Central memory CD4-positive, alpha-beta T cell (primary cell): ENCODE results near the gene DNAJC16.
A peak's percentile ranks its signal among the peaks of the same experiment; 100 is the strongest.
"Not testable (repeated sequence)": the region's sequence is repeated elsewhere in the genome, so short reads cannot be mapped to it uniquely, and the experiment has no call there.

Experiments
- DNase-seq: peaks from one replicate; pipeline ENCODE4 v3.0.0; 2022
- total RNA-seq, 3 experiments: gene quantifications; one replicate each; lab custom pipeline; 2026; lab: John Stamatoyannopoulos, UW

Gene DNAJC16
- total RNA-seq, result 37.8 to 56.2 (median 41.9) reads per million in 3 experiments

DNA sequence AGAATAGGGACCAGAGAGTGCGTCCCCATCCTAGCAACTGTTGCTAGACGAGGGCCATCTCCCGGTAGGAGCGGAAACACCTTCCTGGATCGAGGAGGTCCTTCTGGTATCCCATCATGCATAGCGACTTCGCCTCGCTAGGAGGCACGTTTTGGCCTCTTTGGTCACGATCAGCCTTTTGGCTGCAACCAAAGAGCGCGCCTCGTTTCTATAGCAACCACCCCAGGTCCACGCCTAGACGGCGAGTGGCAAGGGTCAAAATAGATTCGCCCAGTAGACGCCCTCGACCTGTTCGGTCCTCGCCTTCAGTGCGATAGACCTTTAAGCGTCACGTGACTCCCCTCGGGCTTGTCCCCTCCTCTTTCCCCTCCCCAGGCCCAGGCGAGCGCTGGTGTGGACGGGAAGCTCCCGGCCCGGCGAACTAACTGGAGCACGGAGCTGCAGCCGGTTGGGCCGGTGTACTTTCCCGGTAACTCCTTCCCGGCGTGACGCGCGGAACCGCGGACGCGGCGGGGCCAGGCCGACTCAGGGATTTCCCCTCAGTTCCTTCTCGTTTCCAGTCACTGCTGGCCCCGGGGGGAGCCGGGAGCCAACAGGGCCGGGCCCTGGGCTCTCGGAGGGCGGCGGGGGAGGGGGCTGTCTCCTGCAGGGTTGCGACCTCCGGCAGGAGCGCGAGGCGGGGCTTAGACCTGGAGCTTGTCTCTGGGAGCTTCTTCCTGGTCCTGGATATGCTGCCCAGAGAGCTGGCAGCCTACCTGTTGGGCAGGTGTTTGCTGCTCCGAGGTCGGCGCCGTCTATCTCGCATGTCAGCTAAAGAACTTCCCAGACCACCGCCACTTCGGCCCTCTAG lies at the start of gene DNAJC16:
Gene DNAJC16 (plus strand): TSS at position 359 of the 850 bp plus-strand sequence. CDS start 2,258 bp downstream, outside the sequence.
- DNase-seq, result peak; percentile 98

DNA sequence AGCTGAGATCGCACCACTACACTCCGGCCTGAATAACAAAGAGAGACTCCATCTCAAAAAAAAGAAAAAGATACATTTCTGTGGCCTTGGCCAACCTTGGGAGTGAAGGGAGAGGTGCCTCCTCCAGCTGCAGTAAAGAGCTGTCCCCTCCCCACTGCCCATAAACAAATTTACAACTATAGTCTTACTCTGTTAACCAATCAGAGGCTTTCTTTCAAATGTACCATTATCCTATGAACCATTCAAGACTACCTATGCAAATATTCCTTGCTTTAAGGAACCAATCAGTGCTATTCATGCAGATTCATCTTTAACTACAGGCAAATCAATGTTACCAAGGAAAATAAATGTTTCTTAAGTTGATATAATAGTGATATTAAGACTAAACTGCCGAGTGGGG lies 49.7 kb upstream of the DNAJC16 start:
- DNase-seq, result no peak

DNA sequence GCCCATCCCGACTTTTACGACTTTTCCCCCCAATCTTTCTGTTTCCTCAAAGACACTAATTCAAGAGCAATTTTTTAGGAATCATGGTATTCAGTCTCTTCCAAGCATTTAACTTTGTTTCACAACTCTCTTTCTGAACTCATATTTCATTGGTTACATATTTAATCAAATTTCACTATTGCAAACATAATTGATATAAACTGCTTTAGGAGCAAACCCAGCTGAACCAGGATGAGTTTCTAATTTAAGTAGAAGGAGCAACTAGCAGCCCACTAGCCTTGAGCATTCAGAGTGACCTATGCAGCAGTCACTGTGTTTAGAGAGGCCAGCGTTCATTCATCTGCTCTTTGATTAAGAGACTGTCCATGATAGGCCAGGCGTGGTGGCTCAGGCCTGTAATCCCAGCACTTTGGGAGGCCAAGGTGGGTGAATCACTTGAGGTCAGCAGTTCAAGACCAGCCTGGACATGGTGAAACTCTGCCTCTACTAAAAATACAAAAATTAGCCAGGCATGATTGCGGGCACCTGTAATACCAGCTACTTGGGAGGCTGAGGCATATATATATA lies 48.9 kb upstream of the DNAJC16 start:
- DNase-seq, result no peak

DNA sequence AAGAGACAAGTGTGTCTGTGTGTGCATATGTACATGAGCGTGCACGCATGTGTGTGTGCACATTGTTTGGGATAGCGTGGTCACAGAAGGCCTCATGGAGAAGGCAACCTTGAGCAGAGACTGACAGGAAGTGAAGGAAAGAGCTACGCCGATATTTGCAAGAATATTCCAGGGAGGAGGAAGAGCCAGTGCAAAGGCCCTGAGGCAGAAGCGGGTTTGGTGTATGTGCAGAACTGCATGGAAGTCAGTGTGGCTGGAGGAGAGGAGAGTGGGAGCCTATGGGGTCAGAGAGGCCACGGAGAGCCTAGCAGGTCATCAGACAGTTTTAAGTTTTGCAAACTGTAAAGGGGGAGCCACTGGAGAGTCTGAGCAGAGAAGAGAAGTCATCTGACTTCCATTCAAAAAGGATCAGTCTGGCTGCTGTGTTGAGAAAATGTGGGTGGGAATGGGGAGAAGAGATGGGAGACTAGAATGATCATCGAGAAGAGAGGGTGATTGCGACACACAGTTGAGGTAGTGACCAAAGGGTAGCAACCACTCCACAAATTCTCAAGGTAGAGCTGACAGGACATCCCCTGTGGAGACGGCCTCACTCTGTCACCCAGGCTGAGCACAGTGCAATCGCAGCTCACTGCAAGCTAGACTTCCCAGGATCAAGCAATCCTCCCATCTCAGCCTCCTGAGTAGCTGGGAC lies 46.8 kb upstream of the DNAJC16 start:
- no peak for DNase-seq

DNA sequence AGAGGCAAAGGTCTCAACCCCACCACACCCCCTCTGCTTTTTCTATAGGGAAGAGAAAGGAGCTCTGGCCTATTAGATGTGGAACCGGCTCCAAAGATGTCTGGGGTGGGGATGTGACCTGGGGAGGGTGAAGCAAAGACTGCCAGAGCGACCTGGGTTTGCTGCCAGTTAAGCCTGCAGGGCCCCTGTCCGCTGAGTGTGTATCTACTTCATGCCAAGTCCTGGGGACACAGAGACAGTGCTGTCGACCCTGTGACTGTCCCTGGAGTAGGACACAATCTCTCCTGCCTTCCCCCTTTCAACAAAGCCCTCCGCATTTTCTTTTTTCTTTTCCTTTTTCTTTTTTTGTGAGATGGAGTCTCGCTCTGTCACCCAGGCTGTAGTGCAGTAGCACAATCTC lies 44.2 kb upstream of the DNAJC16 start:
- DNase-seq, result not testable (repeated sequence)

DNA sequence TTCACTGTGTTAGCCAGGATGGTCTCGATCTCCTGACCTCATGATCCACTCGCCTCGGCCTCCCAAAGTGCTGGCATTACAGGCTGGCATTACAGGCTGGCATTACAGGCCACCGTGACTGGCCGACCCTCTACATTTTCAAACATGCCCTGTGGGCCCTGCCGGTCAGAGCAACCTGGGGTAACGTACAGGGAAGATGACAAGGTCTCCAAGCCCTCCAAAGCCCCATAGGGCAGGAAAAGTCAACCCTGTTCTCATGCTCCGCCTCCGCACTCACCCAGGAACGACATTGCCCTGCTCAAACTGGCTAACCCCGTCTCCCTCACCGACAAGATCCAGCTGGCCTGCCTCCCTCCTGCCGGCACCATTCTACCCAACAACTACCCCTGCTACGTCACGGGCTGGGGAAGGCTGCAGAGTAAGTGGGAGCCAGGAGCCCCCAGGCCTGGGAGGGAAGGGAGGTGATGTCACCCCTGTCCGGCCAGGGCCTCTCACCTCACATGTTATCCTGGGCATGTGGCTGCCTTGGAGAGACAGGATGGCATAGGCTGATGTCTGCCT lies 43.6 kb upstream of the DNAJC16 start:
- not testable (repeated sequence) for DNase-seq

DNA sequence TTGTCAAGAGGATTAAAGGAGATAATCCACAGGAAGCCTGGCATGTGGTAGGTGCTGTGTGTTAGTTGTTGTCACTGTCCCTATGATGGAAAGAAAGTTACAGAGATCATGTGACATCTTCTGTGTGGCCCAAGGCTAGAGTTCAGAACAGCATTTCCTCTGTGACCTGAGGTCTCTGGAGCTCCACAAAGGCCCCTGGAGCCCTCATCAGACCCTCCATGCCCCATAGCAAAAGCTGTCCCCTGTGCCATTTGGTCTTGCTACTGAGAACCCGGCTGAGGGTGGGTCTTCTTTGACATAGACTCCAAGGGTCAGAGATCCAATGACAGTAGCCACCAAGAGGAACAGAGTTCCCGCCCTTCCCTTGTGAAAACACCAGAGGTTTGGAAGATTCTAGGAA lies 42.7 kb upstream of the DNAJC16 start:
- no peak for DNase-seq

DNA sequence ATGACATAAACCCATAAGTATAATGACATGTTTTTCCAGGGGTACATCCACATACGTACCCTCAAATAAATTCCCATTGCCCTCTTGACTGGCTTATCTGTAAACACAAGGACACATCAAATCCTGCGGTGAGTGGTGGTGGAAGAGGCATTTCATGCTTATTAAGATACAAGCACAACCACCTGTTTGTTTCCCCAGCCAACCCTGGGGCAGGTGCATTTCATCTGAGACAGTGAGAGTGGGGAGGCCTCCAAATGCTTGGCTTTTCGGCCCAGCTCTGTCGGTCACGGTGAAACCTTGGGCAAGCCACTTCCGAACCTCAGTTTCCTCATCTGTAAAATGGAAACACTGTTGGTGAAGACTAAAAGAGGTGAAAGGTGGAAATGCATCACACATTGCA lies 42.2 kb upstream of the DNAJC16 start:
- not testable (repeated sequence) for DNase-seq

DNA sequence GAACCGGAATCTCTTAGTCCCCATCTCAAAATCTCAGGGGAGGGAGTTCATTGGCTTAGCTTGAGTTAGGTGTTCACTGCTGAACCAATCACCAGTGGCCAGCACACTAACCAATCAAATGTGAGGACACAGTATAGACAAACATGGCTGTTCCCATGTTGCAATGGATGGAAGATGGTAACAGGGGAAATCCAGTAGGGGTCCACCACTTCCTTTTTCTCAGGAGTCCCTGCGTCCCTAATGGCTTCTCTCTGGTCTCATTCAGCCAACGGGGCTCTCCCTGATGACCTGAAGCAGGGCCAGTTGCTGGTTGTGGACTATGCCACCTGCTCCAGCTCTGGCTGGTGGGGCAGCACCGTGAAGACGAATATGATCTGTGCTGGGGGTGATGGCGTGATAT lies 41.0 kb upstream of the DNAJC16 start:
- DNase-seq, result no peak

DNA sequence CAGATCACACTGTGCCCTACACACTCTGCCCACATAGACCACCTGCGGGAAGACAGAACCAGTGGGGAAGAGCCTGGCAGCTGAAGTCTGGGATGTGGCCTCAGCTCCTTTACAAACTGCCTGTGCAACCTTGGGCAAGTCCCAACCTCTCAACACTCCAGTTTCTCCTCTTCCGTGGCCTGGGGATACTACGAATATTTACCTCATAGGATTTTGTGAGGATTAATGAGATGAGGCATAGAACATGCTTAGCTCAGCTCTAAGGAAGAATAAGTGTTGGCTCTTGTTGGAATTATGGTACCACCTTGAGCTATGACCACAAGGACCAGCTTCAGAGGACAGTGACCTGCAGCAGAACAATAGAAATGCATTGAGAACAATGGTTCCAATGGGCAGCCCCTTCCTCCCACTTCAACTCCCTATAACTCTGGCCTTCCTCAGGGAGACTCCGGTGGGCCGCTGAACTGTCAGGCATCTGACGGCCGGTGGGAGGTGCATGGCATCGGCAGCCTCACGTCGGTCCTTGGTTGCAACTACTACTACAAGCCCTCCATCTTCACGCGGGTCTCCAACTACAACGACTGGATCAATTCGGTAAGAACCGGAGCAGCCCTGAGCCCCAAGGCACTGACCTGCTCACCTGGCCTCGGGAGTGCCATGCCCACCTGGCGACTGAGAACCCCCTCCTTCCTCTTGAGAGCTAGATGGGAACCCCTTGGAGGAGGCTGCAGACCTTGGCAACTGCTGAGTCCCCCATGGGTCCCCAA lies 39.6 kb upstream of the DNAJC16 start:
- DNase-seq, result not testable (repeated sequence)

DNA sequence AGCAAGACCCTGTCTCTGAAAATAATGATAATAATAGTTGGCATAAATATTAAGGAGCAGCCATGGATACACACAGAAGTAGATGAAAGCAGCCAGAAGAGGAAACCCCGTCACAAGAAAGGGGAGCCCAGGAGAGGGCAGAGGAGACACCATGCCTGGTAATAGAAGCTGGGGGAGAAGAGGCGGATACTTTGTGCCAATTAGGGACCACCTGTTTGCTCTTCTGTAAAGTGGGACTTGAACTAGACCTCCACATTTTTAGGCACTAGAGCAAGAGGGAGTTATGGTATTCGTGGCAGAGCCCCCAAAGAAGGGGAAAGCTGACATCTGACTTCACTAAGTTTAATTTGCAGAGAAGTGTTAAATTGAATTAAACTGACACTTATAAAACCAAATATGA lies 38.3 kb upstream of the DNAJC16 start:
- DNase-seq, result no peak

DNA sequence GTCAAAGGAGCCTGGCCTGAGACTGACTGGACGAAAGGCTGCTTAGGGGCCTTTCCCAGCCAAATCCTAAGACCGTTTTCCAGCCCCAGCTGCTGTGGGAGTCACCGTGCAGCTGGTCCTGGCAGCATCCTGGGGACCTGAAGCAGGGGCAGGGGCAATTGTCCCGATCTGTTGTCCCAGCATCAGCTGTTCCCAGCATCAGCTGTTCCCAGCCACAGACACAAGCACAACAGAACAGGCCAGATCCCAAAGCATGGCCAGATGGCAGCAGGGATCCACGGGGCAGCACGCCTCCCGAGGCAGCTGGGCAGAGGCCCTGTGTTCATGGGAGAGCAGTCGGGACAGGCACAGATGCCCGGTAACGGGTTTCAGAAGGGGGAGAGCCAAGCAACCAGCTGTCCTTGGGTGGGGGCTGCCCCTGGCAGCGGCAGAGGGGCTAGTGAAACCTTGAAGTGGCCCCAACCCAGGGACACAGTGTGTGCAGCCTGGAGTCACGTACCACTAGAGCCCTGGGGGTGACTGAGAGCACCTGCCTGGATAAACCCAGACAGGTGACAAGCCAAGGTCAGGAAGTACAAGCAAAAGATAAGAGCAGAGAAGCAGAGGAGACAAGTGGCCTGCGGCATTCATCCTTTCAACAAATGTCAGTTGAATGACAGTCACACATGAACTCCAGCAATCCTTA lies 37.5 kb upstream of the DNAJC16 start:
- no peak for DNase-seq

DNA sequence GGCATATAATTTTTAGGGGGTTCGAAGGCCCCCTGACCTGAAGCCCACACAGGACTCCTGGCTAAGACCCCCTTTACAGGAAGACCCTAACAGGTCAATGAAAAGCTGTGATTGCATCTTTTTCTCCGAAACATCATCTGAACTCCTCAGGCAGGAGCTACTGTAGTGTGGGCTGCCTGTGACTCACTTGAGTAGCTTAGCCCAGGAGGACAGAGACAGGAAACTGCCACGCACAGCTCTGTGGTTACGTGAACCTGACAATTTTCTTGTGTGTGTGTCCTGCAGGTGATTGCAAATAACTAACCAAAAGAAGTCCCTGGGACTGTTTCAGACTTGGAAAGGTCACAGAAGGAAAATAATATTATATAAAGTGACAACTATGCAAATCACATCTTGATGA lies 35.6 kb upstream of the DNAJC16 start:
- not testable (repeated sequence) for DNase-seq

DNA sequence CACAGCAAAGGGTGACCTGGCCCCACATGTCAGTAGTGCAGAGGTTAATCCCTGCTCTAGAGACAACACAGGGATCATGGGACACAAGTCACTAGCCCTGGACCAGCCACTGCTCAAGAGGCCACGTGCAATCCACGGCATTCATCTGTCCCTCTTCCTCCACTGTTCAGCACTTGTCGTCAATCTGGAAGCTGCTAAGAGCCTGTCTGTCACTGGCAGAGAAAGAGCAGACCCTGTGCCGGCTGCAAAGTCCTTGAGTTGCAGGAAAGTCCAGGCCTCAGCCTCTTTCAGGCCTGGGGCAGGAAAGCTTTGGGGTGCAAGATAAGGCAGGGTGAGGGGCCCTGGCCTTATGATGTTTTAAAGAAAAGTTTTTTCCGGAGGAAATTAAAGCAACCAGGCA lies 34.1 kb upstream of the DNAJC16 start:
- DNase-seq, result no peak

DNA sequence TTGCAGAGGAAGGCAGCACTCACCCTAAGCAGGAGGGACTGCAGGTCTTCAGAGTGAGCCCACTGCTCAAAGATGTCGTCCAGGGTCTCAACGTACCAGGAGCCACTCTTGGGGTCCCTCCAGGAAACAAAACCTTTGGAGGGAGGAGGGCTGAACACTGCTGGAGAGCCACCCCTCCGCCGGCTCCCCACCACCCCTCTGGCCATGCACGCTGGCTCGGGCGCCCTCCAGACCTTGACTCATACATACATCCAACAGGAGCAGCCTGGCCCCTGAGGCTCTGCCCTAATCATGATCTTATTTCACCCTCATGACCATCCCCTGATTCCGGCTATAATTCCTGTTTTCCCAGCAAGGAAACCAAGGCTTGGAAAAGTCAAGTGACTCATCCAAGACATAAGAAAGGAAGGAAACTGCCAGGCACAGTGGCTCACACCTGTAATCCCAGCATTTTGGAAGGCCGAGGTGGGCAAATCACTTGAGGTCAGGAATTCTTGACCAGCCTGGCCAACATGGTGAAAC lies 32.7 kb upstream of the DNAJC16 start:
- DNase-seq, result no peak

DNA sequence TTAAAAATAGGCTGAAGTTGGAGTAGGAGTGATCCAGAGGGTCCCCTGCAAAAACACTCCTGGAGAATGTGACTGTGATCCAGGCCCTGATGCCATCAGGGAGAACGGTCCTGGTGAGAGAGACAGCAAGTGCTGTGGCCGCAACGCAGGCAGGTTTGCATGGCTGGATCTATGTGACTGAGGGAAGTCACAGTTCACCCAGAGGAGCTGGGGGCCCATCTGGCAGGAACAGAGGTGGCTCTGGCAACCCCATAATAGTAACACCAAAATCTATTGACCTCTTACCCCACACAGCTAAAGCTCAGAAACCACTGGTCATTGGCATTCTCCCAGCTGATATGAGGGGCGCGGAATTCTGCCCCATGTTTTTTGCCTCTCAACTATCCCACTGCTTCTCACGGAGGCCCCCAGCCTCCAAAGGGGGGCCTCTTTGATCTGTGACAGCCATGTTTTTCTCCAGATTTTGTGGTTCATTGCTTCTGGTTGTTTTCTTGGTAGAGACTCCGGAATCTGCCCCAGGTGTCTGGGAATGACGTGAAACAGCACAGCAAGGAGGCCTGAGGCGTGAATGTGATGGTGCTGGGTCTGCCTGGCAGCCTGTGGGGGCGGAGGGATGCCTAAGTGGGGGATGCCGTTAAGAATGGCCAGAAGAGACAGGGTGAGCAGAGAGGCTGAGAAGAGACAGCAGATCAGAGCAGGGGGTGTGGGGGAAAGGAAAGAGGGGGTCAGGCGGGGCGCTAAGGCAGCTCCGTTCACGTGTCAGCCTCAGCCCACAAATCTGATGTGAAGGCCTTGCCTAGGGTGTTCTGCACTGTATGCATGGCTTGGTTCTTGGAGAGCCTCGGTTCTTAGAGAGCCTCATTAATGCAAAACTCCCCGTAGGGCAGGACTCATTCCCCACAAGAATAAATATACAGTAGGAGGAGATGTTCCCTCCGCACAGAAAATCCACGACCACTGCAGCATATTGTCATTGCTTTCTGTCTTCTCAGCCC lies 26.2 kb upstream of the DNAJC16 start:
- DNase-seq, result no peak

DNA sequence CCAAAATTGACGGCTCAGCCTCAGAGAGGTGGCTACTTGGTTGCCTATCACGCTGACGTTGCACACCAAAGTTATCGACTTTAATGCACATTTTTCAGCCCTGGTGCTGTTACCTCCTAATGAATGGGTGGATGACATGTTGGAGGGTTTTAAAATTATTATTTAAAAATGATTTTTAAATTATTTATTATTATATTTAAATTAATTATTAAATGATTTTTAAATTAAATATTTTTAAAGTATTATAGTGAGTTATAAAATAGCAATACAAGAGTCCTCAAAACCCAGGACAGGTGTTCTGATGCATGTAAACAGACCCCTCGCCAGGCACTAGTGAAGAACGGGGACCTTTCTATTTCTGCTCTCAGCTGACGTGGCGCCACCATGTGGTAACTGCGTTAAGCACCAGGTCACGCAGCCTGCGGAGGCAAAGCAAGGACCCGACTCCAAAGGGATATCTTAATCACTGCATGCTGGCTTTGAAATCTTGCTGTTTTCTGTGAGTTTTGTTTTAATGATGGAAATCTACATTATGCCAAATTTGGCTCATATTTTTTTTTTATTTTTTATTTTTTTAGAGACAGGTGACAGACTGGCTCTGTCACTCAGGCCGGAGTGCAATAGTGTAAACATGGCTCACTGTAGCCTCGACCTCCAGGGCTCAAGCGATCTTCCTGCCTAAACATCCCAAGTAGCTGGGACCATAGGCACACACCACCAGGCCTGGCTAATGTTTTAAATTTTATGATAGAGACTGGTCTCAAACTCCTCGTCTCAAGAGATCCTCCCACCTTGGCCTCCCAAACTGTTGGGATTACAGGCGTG lies 25.2 kb upstream of the DNAJC16 start:
- DNase-seq, result no peak

DNA sequence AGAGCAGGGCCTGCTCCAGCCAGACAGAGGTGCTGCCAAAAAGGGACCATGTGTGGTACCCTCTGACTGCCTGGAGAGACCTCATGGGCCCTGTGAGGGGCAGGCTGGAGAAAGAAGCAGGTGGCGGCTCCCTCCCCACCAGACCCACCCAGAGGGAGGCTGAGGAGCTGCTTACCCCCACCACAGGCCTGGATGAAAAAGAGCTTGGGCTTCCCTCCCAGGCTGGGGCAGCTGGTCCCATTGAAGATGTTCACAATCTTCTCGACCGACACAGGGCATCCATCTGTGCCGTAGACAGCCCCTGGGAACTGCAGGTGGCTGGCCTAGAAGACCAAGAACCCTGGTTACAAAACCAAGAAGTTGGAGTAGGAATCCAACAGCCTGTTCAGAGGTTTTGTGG lies 22.2 kb upstream of the DNAJC16 start:
- no peak for DNase-seq

DNA sequence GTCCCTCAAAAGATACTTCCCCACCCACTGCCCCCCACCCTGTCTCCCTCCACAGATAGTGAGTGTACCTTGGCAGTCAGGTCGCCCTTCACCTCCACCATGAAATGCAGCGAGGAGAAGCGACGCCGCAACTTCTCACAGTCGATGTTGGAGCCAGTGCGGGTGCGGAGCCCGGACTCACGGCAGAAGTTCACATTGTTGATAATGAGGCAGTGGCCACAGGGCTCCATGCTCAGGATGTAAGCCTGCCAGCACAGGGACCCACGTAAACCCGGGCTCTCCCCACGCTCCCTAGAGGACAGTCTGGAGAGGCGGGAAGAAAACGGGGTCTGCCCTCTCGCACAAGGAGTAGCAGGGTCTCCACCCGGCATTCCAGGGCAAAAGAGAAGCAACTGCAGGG lies 19.8 kb upstream of the DNAJC16 start:
- DNase-seq, result no peak

DNA sequence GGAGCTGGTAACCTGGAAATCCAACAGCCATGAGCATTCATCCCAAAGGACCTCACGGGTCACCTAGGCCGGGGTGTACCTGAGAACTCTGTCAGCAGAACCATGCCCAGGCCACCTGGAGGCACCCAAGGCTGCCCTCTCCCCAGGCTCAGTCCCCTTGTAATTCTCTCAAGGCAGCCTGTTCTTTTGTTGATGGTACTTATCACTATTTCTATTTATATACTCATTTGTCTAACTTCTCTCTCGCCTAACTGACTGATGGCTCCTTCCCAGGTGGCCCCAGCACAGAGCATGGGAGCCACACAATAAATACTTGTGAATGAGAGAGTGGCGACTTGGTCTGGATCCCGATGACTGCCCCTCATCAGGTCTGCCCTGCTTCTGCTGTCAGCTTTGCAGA lies 19.4 kb upstream of the DNAJC16 start:
- no peak for DNase-seq
